K562 (cell line): ENCODE results near the gene PARD6B. TPM values are rescaled to one million over a fixed set of nuclear protein-coding genes. Genes with fewer than 3 reads are reported as not detected.

Experiments used
- DNMT1 ChIP-seq: fragments of 450-650 bp; IDR thresholded peaks from 2 replicates; pipeline ENCODE4 v1.6.1; 2016; ENCODE audit warnings: antibody characterized with exemption, mild to moderate bottlenecking
- ETV6 ChIP-seq, 3 experiments: fragments of 150-350 bp in 1 of 3; sonication (generic) in 1 of 3; formaldehyde crosslinking in 1 of 3; IDR thresholded peaks; 2 replicates each; pipeline versions ENCODE4 v1.6.1 to v1.8.0; 2014 to 2022; ENCODE audit warnings: borderline replicate concordance in 2 of 3, low read depth in 2 of 3, antibody characterized with exemption in 1 of 3, low read length in 1 of 3, mild to moderate bottlenecking in 1 of 3, missing genetic modification reagents in 1 of 3
- FOXA1 ChIP-seq: fragments of 450-650 bp; IDR thresholded peaks from 2 replicates; pipeline ENCODE4 v1.6.1; 2016; ENCODE audit warnings: mild to moderate bottlenecking, borderline replicate concordance
- GTF2F1 ChIP-seq: IDR thresholded peaks from 2 replicates; pipeline ENCODE4 v1.6.1; 2011; ENCODE audit warnings: low read depth, low read length, improper control_type of control experiment
- HLTF ChIP-seq: fragments of 450-650 bp; IDR thresholded peaks from 2 replicates; pipeline ENCODE4 v1.6.1; 2016
- HNRNPLL ChIP-seq: fragments of 200-400 bp; formaldehyde crosslinking; IDR thresholded peaks from 2 replicates; pipeline ENCODE4 v1.6.1; 2017; ENCODE audit warnings: low read length, low read depth, mild to moderate bottlenecking; ENCODE audit not compliant: poor library complexity, severe bottlenecking
- MGA ChIP-seq: fragments of 450-650 bp; IDR thresholded peaks from 2 replicates; pipeline ENCODE4 v1.6.1; 2016; ENCODE audit warnings: mild to moderate bottlenecking, moderate library complexity
- NFYB ChIP-seq: IDR thresholded peaks from 2 replicates; pipeline ENCODE4 v1.6.1; 2011; ENCODE audit warnings: mild to moderate bottlenecking, moderate library complexity; ENCODE audit not compliant: insufficient read length; ENCODE audit errors: extremely low read depth
- PATZ1 ChIP-seq: fragments of 250-450 bp; sonication (Bioruptor Pico); IDR thresholded peaks from 2 replicates; pipeline ENCODE4 v1.5.0; 2020; ENCODE audit warnings: mild to moderate bottlenecking, borderline replicate concordance
- ZBTB5 ChIP-seq: fragments of 450-650 bp; IDR thresholded peaks from 2 replicates; pipeline ENCODE4 v1.6.1; 2017; ENCODE audit warnings: antibody characterized with exemption
- ZNF121 ChIP-seq: sonication (generic); formaldehyde crosslinking; conservative IDR thresholded peaks from 2 replicates; pipeline ENCODE4 v1.8.0; 2022; ENCODE audit warnings: missing genetic modification reagents
- ZNF41 ChIP-seq: fragments of 250-450 bp; sonication (Bioruptor Pico); conservative IDR thresholded peaks from 2 replicates; pipeline ENCODE4 v1.4.0; 2020; ENCODE audit warnings: mild to moderate bottlenecking
- polyA plus RNA-seq, 8 experiments: library from polyadenylated mRNA; depleted of rRNA in 4 of 8; stranded (reverse) in 5 of 8; unstranded in 3 of 8; fragments of >200 nt; fragmentation: Nextera tagmentation in 2 of 8; fragmentation: Illumina TruSeq in 1 of 8; extraction: Ambion mirVana in 2 of 8; extraction: Trizol in 1 of 8; gene quantifications; 2 replicates each; pipeline versions ENCODE4 v1.2.1 to v1.2.3, GENCODE V29; 2011 to 2014; ENCODE audit warnings: inconsistent platforms in 1 of 8, missing spikeins in 1 of 8
- total RNA-seq, 7 experiments: library from RNA; depleted of rRNA in 6 of 7; stranded (reverse); fragments of >200 nt in 6 of 7; fragmentation: Illumina TruSeq in 2 of 7; extraction: Trizol in 2 of 7; gene quantifications; 2 replicates each; pipeline versions ENCODE4 v1.2.1 to v1.2.3, GENCODE V29; 2011 to 2021; ENCODE audit warnings: low replicate concordance in 1 of 7

PARD6B gene
- total and polyA plus RNA-seq, 9 of the 15 experiments (the other 6 are each of a cell fraction or from before 2014, with no cell fraction given), result 1.7 to 12.3 (median 5.5) TPM

GRCh38 chr20:50790651-50791277 is 59.4 kb downstream of the PARD6B start (continued):
- TF ChIP-seq MGA (peak; percentile 86), ZNF41 (CRISPR knock-in tag) (0 out of 2 replicates have a peak, but pooled peaks have one; percentile 33), DNMT1 (no peak), HLTF (no peak), GTF2F1 (peak; percentile 49; the same call in 1 of the 2 replicates), PATZ1 (no peak), HNRNPLL (peak; percentile 23), FOXA1 (no peak), ETV6 (IDR thresholded peaks at IDR 0.05; ENCODE audit: borderline replicate concordance in 1 of 2, low read depth in 2 of 2, low read length in 1 of 2) (no peak), ETV6 (CRISPR knock-in tag; IDR thresholded peaks at IDR 0.05; ENCODE audit: borderline replicate concordance) (no peak), ZNF121 (CRISPR knock-in tag) (no peak), ZBTB5 (no peak), NFYB (no peak)
